H1 (cell line): ENCODE data around the gene C3orf49. TPM values are rescaled to one million over a fixed set of nuclear protein-coding genes. Genes with fewer than 3 reads are reported as not detected.
A peak's percentile ranks its signal among the peaks of the same experiment; 100 is the strongest.

Experiments used
- CTCF ChIA-PET: fragments of 300-600 bp; sonication (Branson Sonifier 250); formaldehyde crosslinking; loops from one replicate; lab custom pipeline; 2021; ENCODE audit not compliant: partially characterized antibody; lab: Charles Lee
- POLR2A ChIA-PET: fragments of 300-600 bp; sonication (Branson Sonifier 250); formaldehyde crosslinking; loops from one replicate; lab custom pipeline; 2021; ENCODE audit warnings: inconsistent platforms; ENCODE audit not compliant: partially characterized antibody; lab: Charles Lee
- DNase-seq, 2 experiments: peaks; one replicate each; pipeline versions ENCODE4 v3.0.0 to v3.0.0-alpha.2; 2010 to 2022; ENCODE audit warnings: low spot score in 2 of 2, low read depth in 1 of 2, mixed read lengths in 1 of 2
- FAIRE-seq: peaks from 2 replicates; lab custom pipeline; 2011; peaks lifted over from hg19 to GRCh38; lab: Jason Lieb, UNC
- H2AFZ ChIP-seq: 2 replicates; pipeline ENCODE4 v1.8.1; 2012; ENCODE audit warnings: low read length, inconsistent platforms
- H2AK5ac ChIP-seq: 2 replicates; pipeline ENCODE4 v1.6.1; 2013; ENCODE audit warnings: low read depth, low read length
- H2BK120ac ChIP-seq: replicated peaks from 2 replicates; pipeline ENCODE3; 2013; ENCODE audit warnings: low read depth, low read length, inconsistent platforms
- H2BK12ac ChIP-seq: 2 replicates; pipeline ENCODE4 v1.6.1; 2013; ENCODE audit warnings: low read depth, low read length
- H2BK15ac ChIP-seq: 2 replicates; pipeline ENCODE4 v1.6.1; 2013; ENCODE audit warnings: low read length
- H2BK20ac ChIP-seq: 2 replicates; pipeline ENCODE4 v1.6.1; 2013; ENCODE audit warnings: low read length
- H2BK5ac ChIP-seq: 2 replicates; pipeline ENCODE4 v1.6.1; 2013; ENCODE audit warnings: low read depth, low read length
- H3K14ac ChIP-seq: 2 replicates; pipeline ENCODE4 v1.6.1; 2013; ENCODE audit warnings: inconsistent platforms; ENCODE audit not compliant: insufficient read length
- H3K18ac ChIP-seq: 2 replicates; pipeline ENCODE4 v1.6.1; 2013; ENCODE audit warnings: low read length; ENCODE audit errors: extremely low read depth
- H3K23ac ChIP-seq: 2 replicates; pipeline ENCODE4 v1.6.1; 2013; ENCODE audit warnings: inconsistent platforms; ENCODE audit not compliant: insufficient read length
- H3K23me2 ChIP-seq: 2 replicates; pipeline ENCODE4 v1.6.1; 2013; ENCODE audit warnings: low read depth, low read length
- H3K27ac ChIP-seq: 2 replicates; pipeline ENCODE4 v1.6.1; 2011; ENCODE audit warnings: low read depth, low read length, inconsistent platforms
- H3K27me3 ChIP-seq, 4 experiments: replicated peaks in 1 of 4; 1 replicate in 1 of 4; 2 replicates in 3 of 4; pipeline versions ENCODE4 v1.6.1 to v1.8.1; 2011 to 2013; ENCODE audit warnings: low read length in 3 of 4, mild to moderate bottlenecking in 3 of 4, inconsistent platforms in 2 of 4, mixed read lengths in 2 of 4, moderate library complexity in 1 of 4; ENCODE audit not compliant: control insufficient read depth in 3 of 4, insufficient read depth in 3 of 4; ENCODE audit errors: extremely low read depth in 1 of 4
- H3K36me3 ChIP-seq, 4 experiments: 2 replicates each; pipeline versions ENCODE4 v1.6.1 to v1.8.1; 2011 to 2013; ENCODE audit warnings: mild to moderate bottlenecking in 4 of 4, low read length in 3 of 4, moderate library complexity in 2 of 4, control low read depth in 1 of 4, inconsistent platforms in 1 of 4; ENCODE audit not compliant: insufficient read depth in 4 of 4, control insufficient read depth in 2 of 4
- H3K4ac ChIP-seq: replicated peaks from 2 replicates; pipeline ENCODE3; 2013; ENCODE audit warnings: low read length, low read depth, mixed read lengths, inconsistent platforms; ENCODE audit not compliant: insufficient read length
- H3K4me1 ChIP-seq, 4 experiments: replicated peaks in 1 of 4; 1 replicate in 1 of 4; 2 replicates in 3 of 4; pipeline versions ENCODE4 v1.6.1 to v1.8.1; 2011 to 2013; ENCODE audit warnings: low read length in 3 of 4, inconsistent platforms in 2 of 4, mixed read lengths in 1 of 4; ENCODE audit not compliant: insufficient read depth in 4 of 4, control insufficient read depth in 3 of 4
- H3K4me2 ChIP-seq, 2 experiments: 2 replicates each; pipeline versions ENCODE4 v1.6.1 to v1.8.1; 2011 to 2013; ENCODE audit warnings: low read depth in 2 of 2, low read length in 2 of 2, control low read depth in 1 of 2, inconsistent platforms in 1 of 2, mild to moderate bottlenecking in 1 of 2; ENCODE audit not compliant: insufficient read depth in 1 of 2
- H3K4me3 ChIP-seq, 4 experiments: fragments of 200-600, 300-600 bp in 1 of 4; sonication (generic), shearing (Covaris generic), sonication (Bioruptor Twin) in 1 of 4; 2 replicates each; pipeline versions ENCODE4 v1.5.1 to v1.8.1; 2011 to 2016; ENCODE audit warnings: low read length in 4 of 4, low read depth in 3 of 4, control low read depth in 2 of 4, inconsistent platforms in 2 of 4, mild to moderate bottlenecking in 2 of 4, mixed read lengths in 1 of 4, moderate library complexity in 1 of 4; ENCODE audit not compliant: insufficient read depth in 2 of 4; ENCODE audit errors: extremely low read depth in 1 of 4
- H3K56ac ChIP-seq: replicated peaks from 2 replicates; pipeline ENCODE3; 2013; ENCODE audit warnings: low read depth, mild to moderate bottlenecking, mixed read lengths, low read length, inconsistent platforms; ENCODE audit not compliant: insufficient read length
- H3K79me1 ChIP-seq: 2 replicates; pipeline ENCODE4 v1.6.1; 2013; ENCODE audit warnings: low read depth, low read length, control low read depth
- H3K79me2 ChIP-seq, 2 experiments: 2 replicates each; pipeline versions ENCODE4 v1.6.1 to v1.8.1; 2012 to 2013; ENCODE audit warnings: low read length in 2 of 2, mild to moderate bottlenecking in 2 of 2, inconsistent platforms in 1 of 2; ENCODE audit not compliant: insufficient read depth in 2 of 2, control insufficient read depth in 1 of 2
- H3K9ac ChIP-seq, 4 experiments: replicated peaks in 1 of 4; 1 replicate in 1 of 4; 2 replicates in 3 of 4; pipeline versions ENCODE4 v1.6.1 to v1.8.1; 2011 to 2013; ENCODE audit warnings: low read depth in 3 of 4, low read length in 3 of 4, control low read depth in 2 of 4, mild to moderate bottlenecking in 2 of 4, moderate library complexity in 2 of 4, inconsistent platforms in 1 of 4; ENCODE audit errors: extremely low read depth in 1 of 4
- H3K9me3 ChIP-seq, 2 experiments: 2 replicates each; pipeline versions ENCODE4 v1.6.1 to v1.8.1; 2012 to 2013; ENCODE audit warnings: mild to moderate bottlenecking in 2 of 2, moderate library complexity in 2 of 2, control low read depth in 1 of 2, inconsistent platforms in 1 of 2, low read depth in 1 of 2, low read length in 1 of 2, mixed read lengths in 1 of 2; ENCODE audit not compliant: insufficient read depth in 2 of 2
- H4K20me1 ChIP-seq, 2 experiments: replicated peaks in 1 of 2; 2 replicates each; pipeline versions ENCODE3 to v1.8.1; 2011 to 2013; ENCODE audit warnings: inconsistent platforms in 2 of 2, low read length in 2 of 2, mild to moderate bottlenecking in 1 of 2; ENCODE audit not compliant: insufficient read depth in 2 of 2, control insufficient read depth in 1 of 2
- H4K5ac ChIP-seq: 2 replicates; pipeline ENCODE4 v1.6.1; 2013; ENCODE audit warnings: low read length, low read depth, mixed read lengths, inconsistent platforms; ENCODE audit not compliant: insufficient read length
- H4K8ac ChIP-seq: 2 replicates; pipeline ENCODE4 v1.8.0; 2013; ENCODE audit warnings: mild to moderate bottlenecking, moderate library complexity, low read length, inconsistent platforms; ENCODE audit not compliant: insufficient read depth; ENCODE audit errors: extremely low read depth
- H4K91ac ChIP-seq: replicated peaks from 2 replicates; pipeline ENCODE3; 2013; ENCODE audit warnings: low read length, mixed read lengths, inconsistent platforms; ENCODE audit not compliant: insufficient read length
- BCL11A ChIP-seq, 2 experiments: IDR thresholded peaks; one replicate each; pipeline ENCODE4 v1.6.1; 2011; ENCODE audit warnings: low read depth in 2 of 2, low read length in 2 of 2, mild to moderate bottlenecking in 2 of 2
- BRCA1 ChIP-seq: IDR thresholded peaks from 2 replicates; pipeline ENCODE4 v1.6.1; 2012; ENCODE audit warnings: low read depth, low read length, improper control_type of control experiment
- HDAC2 ChIP-seq, 2 experiments: fragments of 300-600 bp in 1 of 2; sonication (generic) in 1 of 2; IDR thresholded peaks; 2 replicates each; pipeline ENCODE4 v1.6.1; 2011 to 2012; ENCODE audit warnings: low read depth in 2 of 2, low read length in 2 of 2, mild to moderate bottlenecking in 2 of 2, moderate library complexity in 2 of 2, borderline replicate concordance in 1 of 2, inconsistent platforms in 1 of 2
- JUN ChIP-seq: IDR thresholded peaks from 2 replicates; pipeline ENCODE4 v1.6.1; 2011; ENCODE audit warnings: low read depth, mild to moderate bottlenecking, improper control_type of control experiment, low read length
- NANOG ChIP-seq: IDR thresholded peaks from 2 replicates; pipeline ENCODE4 v1.6.1; 2011; ENCODE audit warnings: low read length, low read depth, mild to moderate bottlenecking, inconsistent platforms; ENCODE audit not compliant: insufficient read depth, poor library complexity, severe bottlenecking
- PHF8 ChIP-seq: fragments of 200-600 bp; sonication (generic); conservative IDR thresholded peaks from 2 replicates; pipeline ENCODE4 v1.7.1; 2012; ENCODE audit warnings: low read depth, mild to moderate bottlenecking, inconsistent platforms, low read length, moderate library complexity
- POLR2A ChIP-seq, 2 experiments: IDR thresholded peaks; 1 replicate in 1 of 2; 2 replicates in 1 of 2; pipeline ENCODE4 v1.6.1; 2011; ENCODE audit warnings: low read depth in 2 of 2, low read length in 2 of 2, mild to moderate bottlenecking in 2 of 2; ENCODE audit errors: control extremely low read depth in 1 of 2
- SIRT6 ChIP-seq: IDR thresholded peaks from one replicate; pipeline ENCODE4 v1.7.1; 2012; ENCODE audit warnings: low read length, inconsistent platforms
- SIX5 ChIP-seq: IDR thresholded peaks from 2 replicates; pipeline ENCODE4 v1.6.1; 2011; ENCODE audit warnings: mild to moderate bottlenecking, low read depth, low read length
- SP1 ChIP-seq: IDR thresholded peaks from 2 replicates; pipeline ENCODE4 v1.6.1; 2011; ENCODE audit warnings: low read depth, low read length
- SRF ChIP-seq: IDR thresholded peaks from 2 replicates; pipeline ENCODE4 v1.6.1; 2011; ENCODE audit warnings: mild to moderate bottlenecking, low read depth, low read length, moderate library complexity
- YY1 ChIP-seq: IDR thresholded peaks from 2 replicates; pipeline ENCODE4 v1.6.1; 2011; ENCODE audit warnings: low read depth, mild to moderate bottlenecking, low read length
- WGBS, 2 experiments: shearing (Covaris generic) in 1 of 2; methylation state at CpG; one replicate each; pipeline versions ENCODE4 v1.1.6 to v1.1.7; 2013 to 2015; ENCODE audit warnings: low lambda C conversion rate in 2 of 2, mixed read lengths in 2 of 2, inconsistent platforms in 1 of 2, low coverage in 1 of 2, missing lambda C conversion rate in 1 of 2; ENCODE audit not compliant: insufficient replicate concordance in 2 of 2, insufficient coverage in 1 of 2, insufficient read length in 1 of 2; ENCODE audit errors: extremely low coverage in 1 of 2, missing lambda C conversion rate in 1 of 2; 5-methylcytosine and 5-hydroxymethylcytosine counted together
- polyA plus RNA-seq, 7 experiments: library from polyadenylated mRNA; depleted of rRNA in 3 of 7; stranded (reverse) in 5 of 7; unstranded in 2 of 7; fragments of >200 nt in 5 of 7; fragments of 200-250 nt in 2 of 7; gene quantifications; 1 replicate in 5 of 7; 2 replicates in 1 of 7; 4 replicates in 1 of 7; pipeline versions ENCODE4 v1.2.1 to v1.2.3, GENCODE V29; 2011 to 2013; ENCODE audit warnings: missing spikeins in 2 of 7, mixed read lengths in 2 of 7
- total RNA-seq: library from RNA; stranded (reverse); fragmentation: NEBNext Ultra II Directional; extraction: Animal tissue kit (Norgen Biotek cat#: 25700); gene quantifications from 2 replicates; pipeline ENCODE4 v1.2.1, GENCODE V29; 2021

The C3orf49 gene
- total and polyA plus RNA-seq, 2 of the 8 experiments (the other 6 are each of a cell fraction or from before 2014, with no cell fraction given), result not detected

GRCh38 chr3:63863150-63864007 is 44.3 kb downstream of the C3orf49 start, which contains the start of the genes ATXN7 and THOC7:
Gene ATXN7, plus strand, starts transcription at chr3:63863867. Its CDS starts 48,732 bp downstream, at chr3:63912599.
Gene THOC7, minus strand, starts transcription at chr3:63863805. Its CDS starts 15 bp downstream, at chr3:63863790.
- Histone ChIP-seq H4K91ac (peak within 1 kb of the TSS; percentile 66), H3K56ac (peak within 1 kb of the TSS; percentile 85), H3K79me2 (peaks cover 0 to 56% of the 10 kb centered on the region in 2 experiments; a peak in 2 of 4 replicates), H3K27me3 (no peaks in the 10 kb centered on the region), H3K18ac (peak within 1 kb of the TSS; percentile 99), H4K5ac (peak within 1 kb of the TSS; percentile 73), H3K9me3 (no peaks in the 10 kb centered on the region), H3K36me3 (no peaks in the 10 kb centered on the region), H3K23ac (no peak within 1 kb of the TSS), H3K14ac (no peak within 1 kb of the TSS), H3K27ac (peak within 1 kb of the TSS; percentile 84), H2BK15ac (no peak within 1 kb of the TSS), H2AFZ (peak within 1 kb of the TSS; percentile 56; the same call in 1 of the 2 replicates), H2AK5ac (peak within 1 kb of the TSS; percentile 42; the same call in 1 of the 2 replicates), H4K8ac (peak within 1 kb of the TSS; percentile 96), H3K4me1 (peaks cover 5 to 24% (median 11%) of the 10 kb centered on the region in 4 experiments), H3K23me2 (peaks cover 6% of the 10 kb centered on the region), H2BK120ac (peak within 1 kb of the TSS; percentile 12), H3K9ac (peak within 1 kb of the TSS; percentile 65 to 93 (median 82)), H3K79me1 (peaks cover 3% of the 10 kb centered on the region; the same call in 1 of the 2 replicates), H4K20me1 (no peaks in the 10 kb centered on the region), H3K4me2 (peak within 1 kb of the TSS; percentile 87 to 98), H3K4ac (no peak within 1 kb of the TSS), H2BK12ac (0 out of 2 replicates have a peak within 1 kb of the TSS, but pooled peaks have one; percentile 50), H2BK20ac (no peak within 1 kb of the TSS), H2BK5ac (peak within 1 kb of the TSS; percentile 80), H3K4me3 (peak within 1 kb of the TSS; percentile 73 to 97 (median 84))
- FAIRE-seq (no peak), DNase-seq (peak in 1 of 2 experiments; percentile 80)
- ChIA-PET POLR2A (interaction anchor here (0.6 to 1.6 kb wide), 6 partner anchors 12 to 1097 kb away, joined by 3 to 6 read pairs (median 3); no protein-coding TSS in a partner anchor), CTCF (interaction anchor here (0.6 kb wide), 1 partner anchor 382 kb away, joined by 3 read pairs; no protein-coding TSS in a partner anchor)
- WGBS, 2 experiments, result 3 to 100% methylated on average over 1 to 32 of the region's 98 CpGs
- TF ChIP-seq BCL11A (IDR thresholded peaks at IDR 0.05; ENCODE audit: low read depth in 2 of 2, low read length in 2 of 2) (no peak), SRF (no peak), HDAC2 (IDR thresholded peaks at IDR 0.05; ENCODE audit: borderline replicate concordance in 1 of 2, low read depth in 2 of 2, low read length in 2 of 2) (no peak), POLR2A (IDR thresholded peaks at IDR 0.05; ENCODE audit: control extremely low read depth in 1 of 2, low read depth in 2 of 2, low read length in 2 of 2) (0 out of 3 replicates have a peak, but pooled peaks of 1 of the 2 experiments have one; percentile 25), JUN (no peak), PHF8 (peak; percentile 53; the same call in 1 of the 2 replicates), YY1 (0 out of 2 replicates have a peak, but pooled peaks have one; percentile 16), SIX5 (no peak), BRCA1 (no peak), NANOG (no peak), SP1 (no peak), SIRT6 (no peak)
